H54 (cell line): ENCODE results near the gene TMEM169.

ENCODE experiments used
- DNase-seq: peaks from one replicate; pipeline ENCODE4 v3.0.0; 2011; ENCODE audit warnings: low spot score, mixed read lengths; ENCODE audit not compliant: insufficient read length
- FAIRE-seq: peaks from 3 replicates; lab custom pipeline; 2011; peaks lifted over from hg19 to GRCh38; lab: Jason Lieb, UNC
- POLR2A ChIP-seq: IDR thresholded peaks from 2 replicates; pipeline ENCODE4 v1.6.1; 2011; ENCODE audit warnings: low read depth, mild to moderate bottlenecking, low read length

TMEM169 gene

DNA sequence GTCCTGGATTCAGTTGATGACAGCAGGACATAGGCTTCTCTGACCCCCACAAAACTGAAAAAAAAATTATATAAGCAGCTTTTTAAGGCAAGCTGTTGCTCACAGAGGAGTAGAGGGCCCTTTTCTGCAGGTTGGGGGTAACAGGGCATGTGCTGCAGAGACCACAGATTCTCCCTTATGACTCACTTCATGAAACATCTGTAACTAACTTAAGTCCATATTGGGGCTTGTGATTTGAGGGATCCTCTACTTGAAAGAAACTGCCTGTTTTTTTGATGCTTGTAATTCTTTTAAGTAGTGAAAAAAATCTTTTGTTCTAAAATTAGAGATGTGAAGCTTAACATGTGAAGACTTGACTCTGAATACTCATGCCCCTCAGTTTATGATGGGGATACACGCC is 60.8 kb downstream of the TMEM169 start:
- no peak for TF ChIP-seq POLR2A
- DNase-seq (no peak), FAIRE-seq (no peak)

DNA sequence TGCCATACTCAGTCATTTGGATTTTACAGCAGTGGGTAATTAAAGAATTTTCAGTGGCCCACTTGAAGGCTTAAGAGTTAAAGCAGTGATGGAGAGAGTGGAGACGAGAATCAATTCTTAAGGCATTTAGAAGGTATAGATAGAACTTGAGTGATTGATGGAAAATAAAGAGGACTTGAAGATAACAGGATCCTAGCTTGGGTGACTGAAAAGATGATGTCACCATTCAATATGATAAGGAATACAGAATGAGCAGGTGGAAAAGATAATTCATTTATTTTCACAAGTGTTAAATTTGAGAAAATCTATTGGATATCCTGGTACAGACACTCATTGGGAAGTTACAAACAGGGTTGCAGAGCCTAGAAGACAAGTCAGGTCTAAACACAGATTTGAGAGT is 62.7 kb downstream of the TMEM169 start:
- no peak for FAIRE-seq
- no peak for TF ChIP-seq POLR2A
- no peak for DNase-seq

DNA sequence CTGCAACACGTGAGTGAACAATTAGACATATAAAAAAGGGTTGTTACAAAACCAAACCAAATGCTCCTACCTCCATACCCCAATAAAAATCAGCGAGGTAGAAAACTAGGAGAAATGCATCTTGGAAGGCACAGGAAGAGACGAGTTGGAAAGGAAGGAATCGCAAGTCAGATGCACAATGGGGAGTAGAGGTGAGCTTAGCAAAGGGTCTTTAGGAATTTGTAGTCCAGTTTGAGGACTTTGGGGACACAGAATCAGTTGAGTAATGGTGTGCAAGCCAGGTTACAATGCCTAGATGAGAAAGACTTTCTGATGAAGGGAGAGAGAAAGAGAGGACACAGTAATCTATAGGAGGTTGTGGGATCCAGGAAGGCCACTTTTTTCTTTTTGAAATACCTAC is 63.1 kb downstream of the TMEM169 start:
- no peak for DNase-seq
- FAIRE-seq: no peak

DNA sequence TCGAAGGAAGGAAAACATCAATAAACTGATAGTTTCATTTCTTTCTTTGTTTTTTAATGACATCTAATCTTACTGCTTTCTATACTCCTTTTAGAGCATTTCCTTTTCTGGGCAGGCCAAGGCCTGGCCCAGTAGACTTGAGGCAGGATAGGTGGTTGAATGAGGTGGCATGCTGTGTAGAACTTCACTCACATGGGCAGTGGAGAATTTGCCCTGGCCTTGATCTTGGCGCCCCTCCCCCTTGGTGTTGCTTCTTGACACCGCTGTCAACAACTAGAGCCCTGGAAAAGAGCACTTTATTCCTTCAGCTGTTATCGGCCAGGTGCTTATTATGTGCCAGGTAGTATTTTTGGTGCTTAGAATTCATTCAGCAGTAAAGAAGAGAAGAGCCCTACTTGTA is 64.9 kb downstream of the TMEM169 start:
- FAIRE-seq (no peak), DNase-seq (no peak)
- TF ChIP-seq POLR2A: no peak

More for the DNA sequence above, 63.1 kb downstream of the TMEM169 start:
- TF ChIP-seq POLR2A: no peak

DNA sequence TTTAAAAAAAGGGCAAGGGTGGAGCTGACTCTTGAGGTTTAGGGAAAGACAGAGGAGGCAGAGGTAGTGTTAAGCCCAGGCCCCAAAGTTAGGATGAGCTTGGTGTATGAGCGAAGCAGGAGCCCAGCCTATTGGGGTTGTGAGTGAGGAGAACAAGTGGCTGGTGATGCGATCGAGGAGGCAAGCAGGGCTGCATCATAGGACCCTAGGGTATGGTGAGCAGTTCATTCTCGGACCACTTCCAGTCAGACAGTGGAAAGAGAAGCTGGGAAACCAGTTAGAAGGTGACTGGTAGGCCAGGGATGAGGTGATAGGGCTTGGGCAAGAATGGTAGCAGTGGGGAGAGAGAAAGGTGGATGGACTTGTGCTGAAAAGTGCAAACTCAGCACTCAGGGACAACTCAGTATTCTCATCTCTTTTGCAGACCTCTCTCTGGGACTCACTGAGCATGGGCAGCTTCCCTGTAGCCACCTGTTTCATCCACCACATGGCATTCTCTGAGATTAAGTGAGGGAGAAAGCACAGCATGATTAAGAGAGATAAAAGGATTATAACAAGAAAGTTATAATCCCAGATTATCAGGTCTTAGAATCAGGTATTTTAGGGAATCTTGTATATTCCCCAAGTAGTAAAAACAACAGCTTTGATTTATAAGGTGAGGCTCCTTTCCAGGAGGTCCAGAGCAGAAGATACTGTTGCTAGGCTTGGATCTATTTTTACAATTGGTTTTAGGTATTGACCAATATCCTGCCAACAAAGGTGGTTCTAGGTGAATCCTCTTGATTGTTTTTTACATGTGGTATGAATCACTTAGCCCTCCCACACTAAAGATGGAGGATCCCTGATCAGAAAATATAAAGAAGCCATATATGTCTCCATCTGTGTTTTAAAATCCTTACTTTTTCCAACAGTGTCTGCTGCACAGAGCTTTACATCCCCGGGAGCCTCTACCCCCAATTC is 65.7 kb downstream of the TMEM169 start:
- no peak for FAIRE-seq
- no peak for TF ChIP-seq POLR2A

DNA sequence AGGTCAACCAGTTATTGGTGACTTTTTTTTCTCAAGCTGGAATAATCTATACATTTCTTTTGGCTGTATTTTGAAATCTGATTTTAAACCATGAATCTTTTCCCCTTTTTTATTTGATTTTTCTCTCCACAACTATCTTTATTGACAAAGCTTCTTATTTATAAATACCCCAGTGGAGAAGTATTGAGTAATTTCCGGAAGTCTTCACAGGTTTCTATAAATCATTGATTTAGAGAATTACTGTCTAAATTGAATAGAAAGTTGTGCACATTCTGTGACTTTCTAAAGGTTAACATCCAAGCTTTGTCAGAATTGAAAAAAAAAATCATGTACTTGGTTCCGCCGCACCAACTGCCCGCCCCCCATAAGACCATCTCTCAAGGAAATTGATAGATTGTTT is 67.3 kb downstream of the TMEM169 start:
- no peak for TF ChIP-seq POLR2A
- DNase-seq (no peak), FAIRE-seq (no peak)

More for the DNA sequence above, 65.7 kb downstream of the TMEM169 start:
- no peak for DNase-seq

DNA sequence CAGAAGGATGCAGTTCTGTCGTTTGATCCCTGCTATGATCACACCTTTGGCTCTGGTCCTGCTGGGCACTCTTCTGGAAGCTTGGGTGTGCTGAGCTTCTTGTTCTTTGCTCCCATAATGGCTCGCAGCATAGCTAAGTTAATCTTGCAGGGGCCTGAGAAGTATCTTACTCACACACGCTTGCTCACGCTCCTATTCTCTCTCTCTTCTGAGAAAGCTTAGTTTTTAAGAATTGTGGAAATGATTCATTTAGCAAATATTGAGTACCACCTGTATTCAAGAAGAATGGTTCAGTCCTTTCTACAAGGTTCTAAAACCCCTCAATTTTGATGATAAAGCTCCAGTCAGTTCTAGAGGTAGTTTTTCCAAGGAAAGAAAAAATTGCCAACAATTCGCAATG is 68.0 kb downstream of the TMEM169 start:
- DNase-seq: no peak
- FAIRE-seq: no peak
- no peak for TF ChIP-seq POLR2A

DNA sequence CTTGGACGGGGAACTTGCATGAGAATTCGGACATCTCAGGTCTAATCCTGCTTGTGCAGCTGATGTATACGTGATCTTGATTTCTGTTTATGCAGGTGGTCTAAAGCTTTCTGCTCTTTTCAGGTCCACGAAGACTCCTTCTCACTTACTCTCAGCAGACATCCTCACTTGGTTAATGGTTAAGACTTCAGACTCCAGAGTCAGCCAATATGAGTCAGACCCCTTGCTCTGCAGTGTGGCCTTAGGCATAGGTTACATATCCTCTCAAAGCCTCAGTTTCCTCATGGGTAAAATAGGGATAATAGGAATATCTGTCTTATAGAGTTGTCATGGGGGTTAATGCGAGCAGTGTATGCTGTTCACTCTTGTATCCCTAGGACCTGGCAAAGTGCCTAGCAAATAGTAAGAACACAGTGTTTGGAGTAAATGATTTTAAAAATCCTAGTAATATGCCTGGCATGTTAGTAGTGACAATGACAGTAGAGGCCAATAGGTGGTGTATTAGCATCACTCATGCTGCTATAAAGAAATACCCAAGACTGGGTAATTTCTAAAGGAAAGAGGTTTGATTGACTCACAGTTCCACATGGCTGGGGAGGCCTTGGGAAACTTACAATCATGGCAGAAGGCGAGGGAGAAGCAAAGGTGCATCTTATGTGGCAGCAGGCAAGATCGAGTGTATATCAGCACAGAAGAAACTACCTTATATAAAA is 69.8 kb downstream of the TMEM169 start:
- DNase-seq (no peak), FAIRE-seq (peak; percentile 11)
- no peak for TF ChIP-seq POLR2A
